Hepatocyte (in vitro differentiated cells): ENCODE measurements around the gene MBD4.

Source experiments
- EZH2phosphoT487 ChIP-seq: fragments of 200-600 bp; sonication (generic); IDR thresholded peaks from one replicate; pipeline ENCODE4 v1.6.1; 2018; ENCODE audit warnings: antibody characterized with exemption, mild to moderate bottlenecking, low read depth, moderate library complexity; ENCODE audit not compliant: unreplicated experiment, severe bottlenecking
- TF ChIP-seq, protein P1 (sequence below): fragments of 200-600 bp; sonication (generic); IDR thresholded peaks from 2 replicates; pipeline ENCODE4 v1.5.1; 2016; ENCODE audit warnings: antibody characterized with exemption, mild to moderate bottlenecking; ENCODE audit not compliant: poor library complexity

DNA sequence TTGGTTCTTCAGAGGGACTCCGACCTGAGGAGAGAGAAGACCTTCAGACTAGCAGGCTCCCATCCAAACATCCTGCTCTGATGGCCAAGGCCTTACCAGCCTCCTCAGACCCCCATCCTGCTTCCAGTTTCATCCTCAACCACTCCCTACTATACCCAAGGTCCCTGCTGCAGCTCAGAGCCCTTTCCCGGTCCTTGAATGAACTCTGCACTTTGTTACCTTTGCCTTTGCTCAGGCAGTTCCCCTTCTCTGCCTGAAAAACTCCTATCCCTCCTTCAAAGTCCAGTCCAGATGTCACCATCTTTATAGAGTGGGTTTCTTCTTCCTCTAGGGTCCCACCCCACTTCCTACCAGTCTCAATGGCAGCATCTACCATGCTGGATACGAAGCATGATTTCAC lies 24.4 kb downstream of the MBD4 start:
- TF ChIP-seq, protein P1, sequence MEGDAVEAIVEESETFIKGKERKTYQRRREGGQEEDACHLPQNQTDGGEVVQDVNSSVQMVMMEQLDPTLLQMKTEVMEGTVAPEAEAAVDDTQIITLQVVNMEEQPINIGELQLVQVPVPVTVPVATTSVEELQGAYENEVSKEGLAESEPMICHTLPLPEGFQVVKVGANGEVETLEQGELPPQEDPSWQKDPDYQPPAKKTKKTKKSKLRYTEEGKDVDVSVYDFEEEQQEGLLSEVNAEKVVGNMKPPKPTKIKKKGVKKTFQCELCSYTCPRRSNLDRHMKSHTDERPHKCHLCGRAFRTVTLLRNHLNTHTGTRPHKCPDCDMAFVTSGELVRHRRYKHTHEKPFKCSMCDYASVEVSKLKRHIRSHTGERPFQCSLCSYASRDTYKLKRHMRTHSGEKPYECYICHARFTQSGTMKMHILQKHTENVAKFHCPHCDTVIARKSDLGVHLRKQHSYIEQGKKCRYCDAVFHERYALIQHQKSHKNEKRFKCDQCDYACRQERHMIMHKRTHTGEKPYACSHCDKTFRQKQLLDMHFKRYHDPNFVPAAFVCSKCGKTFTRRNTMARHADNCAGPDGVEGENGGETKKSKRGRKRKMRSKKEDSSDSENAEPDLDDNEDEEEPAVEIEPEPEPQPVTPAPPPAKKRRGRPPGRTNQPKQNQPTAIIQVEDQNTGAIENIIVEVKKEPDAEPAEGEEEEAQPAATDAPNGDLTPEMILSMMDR: no peak
- TF ChIP-seq EZH2phosphoT487: no peak
